HG03175 (cell line): ENCODE data around the gene GSTK1.
"Not testable (repeated sequence)": the region's sequence is repeated elsewhere in the genome, so short reads cannot be mapped to it uniquely, and the experiment has no call there.

ENCODE experiments used
- ATAC-seq: cut with Tn5 transposase; IDR thresholded peaks from one replicate; pipeline ENCODE4 v1.9.1; 2021; ENCODE audit warnings: mild to moderate bottlenecking, moderate library complexity; ENCODE audit not compliant: unreplicated experiment

The GSTK1 gene

DNA sequence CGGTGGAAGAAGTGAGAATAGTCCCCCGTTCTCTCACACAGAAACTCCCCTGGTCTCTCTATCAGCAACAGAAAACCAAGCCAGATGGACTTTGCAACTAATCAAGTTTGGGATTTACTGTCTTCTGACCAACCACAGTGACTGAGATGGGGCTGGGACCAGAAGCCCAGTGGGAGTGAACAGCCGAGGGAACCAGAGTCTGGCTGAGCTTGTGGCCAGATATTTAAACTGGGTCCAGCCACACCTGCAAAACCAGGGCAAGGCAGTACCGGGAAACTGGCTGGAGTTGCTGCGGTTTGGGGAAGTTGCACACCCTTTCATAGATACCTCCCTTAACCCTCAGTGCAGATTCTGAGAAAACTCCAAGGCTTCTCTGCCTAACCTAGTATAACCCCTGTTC, 6.0 kb downstream of the GSTK1 start:
- ATAC-seq, result no peak

DNA sequence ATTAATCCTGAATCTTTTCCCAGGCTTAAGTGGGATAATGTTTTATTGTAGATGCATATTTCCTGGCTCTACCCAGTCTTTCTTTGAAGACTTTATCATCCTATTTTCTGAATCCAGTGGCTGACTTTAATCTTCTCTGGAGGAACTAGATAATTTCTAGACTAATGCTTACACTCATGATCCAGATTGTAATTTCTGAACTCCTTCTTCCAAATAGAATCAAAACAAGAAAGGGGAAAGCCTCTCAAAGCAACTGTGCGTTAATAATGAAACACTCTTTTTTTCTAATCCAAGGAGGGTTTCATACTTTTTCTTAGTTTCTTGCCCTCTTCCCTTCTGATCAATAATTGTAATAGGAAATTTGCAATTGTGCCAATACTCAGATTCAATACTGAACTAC, 8.0 kb downstream of the GSTK1 start:
- no peak for ATAC-seq

DNA sequence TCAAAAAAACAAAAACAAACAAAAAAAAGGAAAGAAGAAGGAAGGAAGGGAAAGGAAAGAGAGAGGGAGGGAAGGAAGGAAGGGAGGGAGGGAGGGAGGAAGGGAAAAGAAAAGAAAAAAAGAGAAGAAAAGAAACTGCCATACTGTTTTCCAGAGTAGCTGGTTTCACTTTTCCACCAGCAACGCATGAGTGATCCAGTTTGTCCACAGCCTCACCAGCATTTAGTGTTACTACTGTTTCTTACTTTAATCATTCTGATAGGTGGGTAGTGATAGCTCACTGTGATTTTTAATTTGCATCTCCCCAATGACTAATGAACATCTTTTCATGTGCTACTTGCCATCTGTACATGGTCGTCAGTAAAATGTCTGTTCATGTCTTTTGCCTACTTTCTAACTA, 9.6 kb downstream of the GSTK1 start:
- ATAC-seq, result no peak

DNA sequence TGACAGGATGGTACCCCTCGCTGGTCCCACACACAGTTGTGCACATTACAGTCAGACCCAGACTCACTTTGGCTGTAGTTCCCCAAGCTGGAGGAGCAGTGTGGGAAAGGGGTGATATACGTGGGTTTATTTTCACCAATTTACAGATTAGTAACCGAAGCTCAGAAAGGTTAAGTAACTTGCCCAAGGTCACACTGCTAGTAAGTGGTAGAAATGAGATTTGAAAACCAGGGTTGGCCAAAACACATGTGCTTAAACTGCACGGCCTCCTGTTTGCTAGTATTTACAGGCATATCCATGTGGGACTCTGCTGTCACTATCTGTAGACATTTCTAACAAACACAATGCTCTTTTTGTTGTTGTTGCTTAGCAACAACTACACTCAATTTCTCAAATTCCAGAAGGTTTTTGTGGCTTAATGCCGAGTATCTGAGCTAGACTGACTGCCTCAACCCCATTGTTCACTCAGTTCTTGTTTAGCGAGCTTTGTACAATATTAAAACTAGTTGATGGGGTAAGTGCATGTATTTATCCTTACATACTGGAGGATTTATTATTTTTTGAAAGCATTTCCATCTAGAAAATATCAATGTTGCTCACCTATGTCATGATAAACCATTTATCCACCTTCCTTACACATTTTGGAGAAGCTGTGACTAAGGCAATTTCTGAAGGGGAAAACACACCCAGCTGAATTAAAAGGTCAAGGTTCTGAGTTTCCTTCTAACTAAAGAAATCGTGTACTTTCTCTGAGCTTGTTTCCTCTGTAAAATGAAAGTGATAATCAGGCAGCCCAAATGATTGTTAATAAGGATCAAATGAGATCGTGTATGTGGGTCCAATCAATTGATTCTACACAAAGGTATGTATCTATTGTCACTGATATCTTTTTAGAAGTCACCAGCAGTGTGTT, 16.2 kb downstream of the GSTK1 start:
- no peak for ATAC-seq

DNA sequence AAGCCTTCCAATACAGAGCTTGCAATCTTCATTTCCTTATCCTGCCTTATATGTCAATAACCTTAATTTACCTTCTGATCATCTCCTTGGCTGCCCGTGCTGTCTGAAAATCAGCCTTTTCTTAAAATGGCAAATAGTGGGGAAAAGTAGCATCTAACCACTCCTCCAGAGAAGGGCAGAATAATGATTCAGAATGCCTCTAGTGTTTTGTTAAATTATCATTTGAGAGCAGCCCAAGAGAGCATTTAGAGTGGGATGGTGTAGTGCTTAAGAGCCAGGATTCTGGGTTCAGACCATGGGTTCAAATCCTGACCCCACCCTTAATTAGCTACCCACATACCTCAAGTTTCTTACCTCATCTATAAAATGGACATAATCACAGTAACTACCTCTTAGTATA, 16.9 kb downstream of the GSTK1 start:
- ATAC-seq, result no peak

DNA sequence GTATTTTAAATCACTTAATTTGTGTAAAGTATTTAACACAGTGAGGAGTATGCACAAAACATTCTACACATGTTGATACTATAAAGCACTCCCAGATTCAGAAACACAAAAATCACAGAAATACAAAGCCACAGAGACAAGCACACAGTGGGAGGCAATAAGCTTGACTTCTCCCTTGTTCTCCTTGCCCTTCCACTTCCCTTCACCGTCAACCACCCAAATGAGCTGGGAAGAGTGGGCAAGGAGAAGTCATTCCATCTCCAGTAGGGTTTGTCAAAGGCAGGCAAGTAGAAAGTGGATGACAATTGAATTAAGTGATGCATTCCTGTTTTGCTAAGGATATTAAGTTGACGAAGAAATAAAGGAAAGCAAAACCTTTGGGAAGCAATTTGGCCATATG, 17.3 kb downstream of the GSTK1 start:
- ATAC-seq, result no peak

DNA sequence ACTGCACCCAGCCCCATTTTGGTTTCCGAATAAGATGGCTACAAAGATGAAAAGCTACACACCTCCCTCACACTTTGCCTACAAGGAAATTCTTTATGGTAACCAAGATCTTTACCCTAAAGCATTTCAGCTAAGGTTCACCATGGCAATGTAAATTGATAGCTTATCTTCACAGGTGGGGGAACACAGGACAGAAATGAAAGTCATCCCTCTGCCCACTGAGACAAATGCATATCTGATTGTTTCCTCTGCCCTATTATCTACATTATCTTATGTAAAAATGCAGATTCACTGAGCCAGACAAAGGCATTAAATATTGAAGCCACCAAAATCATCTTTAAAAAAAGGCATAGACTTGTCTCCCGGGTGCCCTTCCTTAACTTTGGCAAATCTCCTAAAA, 18.3 kb downstream of the GSTK1 start:
- no peak for ATAC-seq

DNA sequence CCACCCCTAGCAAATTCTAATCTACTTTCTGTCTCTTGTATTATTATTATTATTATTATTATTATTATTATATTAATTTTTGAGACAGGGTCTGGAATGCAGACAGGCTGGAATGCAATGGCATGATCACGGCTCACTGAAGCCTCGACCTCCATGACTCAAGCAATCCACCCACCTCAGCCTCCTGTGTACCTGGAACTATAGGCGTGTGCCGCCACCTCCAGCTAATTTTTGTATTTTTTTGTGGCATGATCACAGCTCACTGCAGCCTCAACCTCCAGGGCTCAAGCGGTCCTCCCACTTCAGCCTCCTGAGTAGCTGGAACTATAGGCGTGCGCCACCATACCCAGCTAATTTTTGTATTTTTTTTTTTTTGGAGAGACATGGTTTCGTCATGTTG, 18.9 kb downstream of the GSTK1 start:
- no peak for ATAC-seq

DNA sequence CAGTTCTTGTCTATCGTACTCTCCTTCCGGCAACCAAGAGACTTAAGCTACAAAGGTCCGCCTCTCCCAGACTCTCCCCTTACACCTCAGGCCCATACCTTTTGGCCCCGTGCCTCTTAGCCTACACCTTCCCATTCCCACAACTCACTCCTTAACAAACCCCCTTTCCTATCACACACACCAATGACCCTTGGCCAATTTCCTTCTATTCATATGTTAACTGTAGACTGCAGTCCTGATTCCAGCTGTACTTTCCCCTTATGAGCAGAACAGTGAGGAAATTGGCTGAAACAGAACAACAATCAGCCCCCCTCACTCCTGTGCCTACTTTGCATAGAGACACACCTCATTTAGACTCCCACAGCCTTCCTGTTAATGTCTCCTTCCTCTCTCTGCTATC, 20.1 kb downstream of the GSTK1 start:
- no peak for ATAC-seq

DNA sequence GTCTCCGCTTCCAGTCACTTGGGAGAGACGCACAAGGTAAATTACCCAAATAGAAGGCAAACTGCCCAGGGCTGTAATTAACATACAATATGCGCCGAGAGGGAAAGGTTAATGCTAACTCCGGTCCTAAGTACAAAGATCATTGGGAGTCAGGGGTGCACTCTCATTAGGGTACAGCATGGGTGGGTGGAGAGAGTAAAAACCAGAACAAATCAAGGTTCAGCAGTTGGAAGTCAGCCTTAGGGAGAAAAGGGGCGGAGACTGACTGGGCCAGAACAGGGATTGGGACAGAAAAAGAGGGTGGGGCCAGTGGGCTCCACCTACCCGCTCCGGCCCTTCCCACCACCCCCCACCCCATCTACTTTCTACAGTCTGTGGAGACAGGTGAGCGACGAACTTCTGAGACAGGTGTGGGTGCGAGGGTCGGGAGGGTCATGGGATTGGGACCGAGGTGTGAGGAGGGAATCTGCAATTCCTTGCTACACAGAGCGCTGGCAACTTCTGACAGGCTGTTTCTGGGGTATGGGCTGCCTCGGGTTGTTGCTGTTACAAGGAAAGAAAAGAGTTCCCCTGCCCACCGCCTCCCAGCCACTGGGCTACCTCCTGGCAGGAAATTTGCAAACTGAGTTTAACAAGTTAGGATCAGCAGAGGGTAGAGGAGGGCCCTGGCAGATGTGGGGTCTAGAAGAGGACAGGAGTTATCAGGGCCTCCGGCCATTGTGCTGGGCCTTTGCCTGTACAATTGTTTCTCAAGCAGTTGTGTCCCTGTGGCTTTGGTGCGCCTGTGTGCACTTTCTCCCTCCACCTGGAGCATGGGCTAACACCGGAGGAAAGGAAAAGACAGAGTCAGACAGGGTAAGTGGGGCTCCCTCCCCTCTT, 21.6 kb downstream of the GSTK1 start, which contains the start of gene TMEM139:
TSS of gene TMEM139 (plus strand) at position 368 of the 879 bp plus-strand sequence. CDS start 1,000 bp downstream, outside the sequence.
- ATAC-seq, result no peak

DNA sequence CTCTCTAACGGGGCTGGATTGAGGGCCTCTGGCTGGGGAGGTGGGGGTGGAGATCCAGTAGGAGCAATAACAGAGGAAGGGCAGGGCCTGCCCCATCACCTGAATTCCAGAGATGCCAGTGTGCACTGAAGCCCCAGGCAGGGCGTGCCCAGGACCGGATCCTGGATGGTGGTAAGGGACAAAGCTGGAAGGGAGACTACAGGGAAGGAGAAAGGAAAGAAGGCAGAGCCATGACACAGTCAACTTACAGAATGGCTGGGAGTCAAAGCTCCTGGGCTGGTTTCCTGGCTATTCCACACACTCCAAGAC, 22.2 kb downstream of the GSTK1 start:
- ATAC-seq, result no peak

DNA sequence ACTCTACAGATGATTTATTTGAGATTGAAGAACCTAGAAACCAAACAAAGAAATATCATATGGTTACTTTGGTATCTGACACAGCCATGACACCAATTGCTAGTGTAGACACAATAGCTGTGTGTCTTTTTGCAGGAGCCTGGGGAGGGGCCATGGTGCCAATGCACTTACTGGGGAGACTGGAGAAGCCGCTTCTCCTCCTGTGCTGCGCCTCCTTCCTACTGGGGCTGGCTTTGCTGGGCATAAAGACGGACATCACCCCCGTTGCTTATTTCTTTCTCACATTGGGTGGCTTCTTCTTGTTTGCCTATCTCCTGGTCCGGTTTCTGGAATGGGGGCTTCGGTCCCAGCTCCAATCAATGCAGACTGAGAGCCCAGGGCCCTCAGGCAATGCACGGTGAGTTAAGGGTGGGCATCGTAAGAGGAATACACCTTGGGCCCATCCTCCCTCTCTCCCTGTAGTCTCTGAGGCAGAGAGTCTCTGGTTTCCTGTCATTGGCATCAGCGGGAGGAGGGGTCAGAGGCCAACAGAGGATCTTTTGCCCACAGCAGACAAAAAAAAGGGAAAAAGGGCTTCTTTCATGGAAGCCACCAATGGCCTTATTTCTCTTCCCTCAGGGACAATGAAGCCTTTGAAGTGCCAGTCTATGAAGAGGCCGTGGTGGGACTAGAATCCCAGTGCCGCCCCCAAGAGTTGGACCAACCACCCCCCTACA, 22.7 kb downstream of the GSTK1 start:
- ATAC-seq, result no peak

DNA sequence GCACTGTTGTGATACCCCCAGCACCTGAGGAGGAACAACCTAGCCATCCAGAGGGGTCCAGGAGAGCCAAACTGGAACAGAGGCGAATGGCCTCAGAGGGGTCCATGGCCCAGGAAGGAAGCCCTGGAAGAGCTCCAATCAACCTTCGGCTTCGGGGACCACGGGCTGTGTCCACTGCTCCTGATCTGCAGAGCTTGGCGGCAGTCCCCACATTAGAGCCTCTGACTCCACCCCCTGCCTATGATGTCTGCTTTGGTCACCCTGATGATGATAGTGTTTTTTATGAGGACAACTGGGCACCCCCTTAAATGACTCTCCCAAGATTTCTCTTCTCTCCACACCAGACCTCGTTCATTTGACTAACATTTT, 23.3 kb downstream of the GSTK1 start:
- no peak for ATAC-seq

DNA sequence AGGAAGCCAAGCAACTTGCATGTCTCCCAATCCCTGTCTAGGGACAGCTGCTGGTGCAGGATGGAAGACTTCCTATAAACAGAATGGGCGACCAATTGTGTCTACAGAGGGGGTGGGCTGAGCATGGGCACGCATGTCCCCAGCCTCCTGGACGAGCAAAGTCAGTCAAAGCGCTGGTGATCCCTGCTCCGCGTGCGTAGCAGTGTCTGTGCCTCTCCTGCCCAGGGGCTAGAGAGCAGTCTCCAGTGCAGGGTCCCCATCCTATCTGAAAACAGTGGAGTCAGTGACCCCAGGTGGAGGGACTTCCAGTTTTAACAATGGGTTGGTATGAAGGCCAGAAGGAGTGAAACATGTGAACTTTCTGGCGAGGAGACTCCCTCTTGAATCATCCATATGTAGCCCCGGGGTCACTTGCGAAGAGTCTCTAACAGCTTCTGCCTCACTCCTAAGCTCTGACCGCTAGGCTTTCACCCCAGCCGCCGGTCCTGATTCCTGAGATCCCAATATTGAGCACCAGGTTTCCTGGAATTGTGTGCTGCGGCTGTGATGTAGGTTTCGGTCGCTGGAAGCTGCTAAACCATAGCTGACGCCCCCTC, 24.2 kb downstream of the GSTK1 start:
- ATAC-seq, result no peak

DNA sequence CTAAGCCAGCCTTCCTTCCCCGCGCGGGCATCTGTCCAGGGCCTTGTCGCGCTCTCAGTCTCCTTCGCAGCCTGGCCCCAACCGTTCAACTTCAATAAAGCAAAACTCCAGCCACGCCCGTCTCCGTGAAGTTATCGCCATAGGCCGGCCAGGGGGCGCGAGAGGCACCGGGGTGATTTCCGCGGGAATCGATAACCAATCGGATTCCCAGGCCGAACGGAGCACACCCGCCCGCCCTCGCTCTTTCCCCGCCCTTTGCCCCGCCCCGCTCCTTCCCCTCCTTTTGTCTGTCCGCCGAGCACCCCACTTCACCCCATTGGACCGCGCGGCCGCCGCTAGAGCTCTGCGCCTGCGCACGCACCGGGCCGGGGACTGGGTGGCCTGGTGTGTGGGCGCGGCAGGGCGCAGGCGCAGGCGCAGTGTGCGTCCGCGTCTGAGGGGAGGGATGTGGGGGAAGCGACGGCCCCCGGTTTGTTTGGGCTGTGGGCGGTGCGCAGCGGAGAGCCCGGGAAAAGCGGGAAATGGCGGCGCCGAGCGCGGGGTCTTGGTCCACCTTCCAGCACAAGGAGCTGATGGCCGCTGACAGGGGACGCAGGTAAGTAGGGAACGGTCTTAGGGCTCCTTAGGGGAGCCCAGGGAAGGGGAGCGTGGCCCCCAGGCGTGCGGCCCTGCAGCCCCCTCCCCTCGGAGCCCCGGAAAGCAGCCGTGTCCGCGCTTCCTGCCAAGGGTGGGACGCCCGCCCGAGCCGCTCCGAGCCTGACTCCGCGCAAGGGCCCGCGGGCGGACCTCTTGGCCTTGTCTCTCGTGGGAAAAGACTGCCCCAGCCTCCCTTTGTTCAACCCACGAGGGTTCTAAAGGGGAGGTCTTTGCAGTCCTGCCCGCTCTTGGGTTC, 24.9 kb downstream of the GSTK1 start, which contains the start of gene CASP2:
TSS of gene CASP2 (plus strand) at position 417 of the 892 bp plus-strand sequence. CDS start at position 522, 105 bp downstream.
- peak; percentile 91 for ATAC-seq

DNA sequence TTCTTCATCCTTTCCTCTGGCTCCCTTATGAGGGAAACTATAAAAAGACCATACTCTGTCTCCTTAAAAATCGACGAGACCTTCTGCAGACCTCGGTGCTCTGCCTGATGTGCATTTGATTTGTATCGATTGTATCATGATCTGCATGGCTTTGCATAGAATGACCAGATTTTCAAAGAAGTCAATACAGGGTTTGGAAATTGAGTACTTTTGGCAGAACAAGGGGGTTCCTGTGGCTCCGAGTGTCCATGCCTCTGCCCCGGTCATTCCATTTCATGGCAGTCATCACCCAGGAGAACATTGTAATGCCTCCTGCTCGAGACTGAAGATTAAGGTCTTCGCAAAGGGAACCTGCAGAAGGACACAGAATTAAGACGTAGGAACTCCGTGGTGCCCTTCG, 25.6 kb downstream of the GSTK1 start:
- ATAC-seq, result no peak

DNA sequence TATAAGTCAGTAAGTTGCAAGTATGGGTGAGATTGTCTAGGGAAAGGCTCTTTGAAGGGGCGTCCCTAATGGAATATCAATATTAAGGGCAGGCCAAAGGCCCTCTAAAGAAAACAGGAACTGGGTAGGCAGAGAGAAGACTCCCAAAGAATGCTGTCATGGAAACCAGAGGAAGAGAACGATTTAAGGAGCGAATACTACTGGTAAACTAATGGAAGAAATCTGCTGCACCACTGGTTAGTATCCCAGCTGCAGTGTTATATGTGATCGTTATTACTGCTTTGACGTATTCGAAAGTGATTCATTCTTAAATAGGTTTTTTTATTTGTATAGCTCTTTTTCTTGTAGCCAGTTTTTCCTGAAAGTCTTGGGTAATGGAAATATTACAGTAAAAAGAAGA, 26.2 kb downstream of the GSTK1 start:
- no peak for ATAC-seq

DNA sequence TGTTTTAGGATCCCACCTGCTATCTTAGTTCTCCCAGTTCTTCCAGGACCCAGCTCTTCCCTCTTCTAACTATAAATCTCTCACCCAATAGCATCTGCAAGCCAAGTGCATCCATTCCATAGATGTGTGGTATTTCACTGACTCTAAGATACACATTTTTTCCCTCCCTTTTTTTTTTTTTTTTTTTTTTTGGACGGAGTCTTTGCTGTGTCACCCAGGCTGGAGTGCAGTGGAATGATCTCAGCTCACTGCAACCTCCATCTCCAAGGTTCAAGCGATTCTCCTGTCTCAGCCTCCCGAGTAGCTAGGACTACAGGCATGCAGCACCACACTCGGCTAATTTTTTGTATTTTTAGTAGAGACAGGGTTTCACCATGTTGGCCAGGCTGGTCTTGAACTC, 26.6 kb downstream of the GSTK1 start:
- ATAC-seq, result not testable (repeated sequence)

DNA sequence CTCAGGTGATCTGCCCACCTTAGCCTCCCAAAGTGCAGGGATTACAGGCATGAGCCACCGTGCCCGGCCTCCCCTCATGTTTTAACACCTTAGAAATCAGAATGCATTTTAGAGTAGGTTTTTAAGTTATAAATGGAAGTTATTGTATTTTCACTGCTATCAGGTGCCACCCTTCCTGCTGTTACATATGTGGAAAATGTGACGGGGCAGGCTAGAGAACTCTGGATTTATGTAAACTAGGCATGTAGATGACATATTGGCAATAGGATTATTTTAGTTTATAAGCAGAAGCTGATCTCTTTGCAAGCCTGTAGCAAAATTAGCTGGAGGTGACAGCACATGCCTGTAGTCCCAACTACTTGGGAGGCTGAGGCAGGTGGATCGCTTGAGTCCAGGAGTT, 27.1 kb downstream of the GSTK1 start:
- no peak for ATAC-seq

DNA sequence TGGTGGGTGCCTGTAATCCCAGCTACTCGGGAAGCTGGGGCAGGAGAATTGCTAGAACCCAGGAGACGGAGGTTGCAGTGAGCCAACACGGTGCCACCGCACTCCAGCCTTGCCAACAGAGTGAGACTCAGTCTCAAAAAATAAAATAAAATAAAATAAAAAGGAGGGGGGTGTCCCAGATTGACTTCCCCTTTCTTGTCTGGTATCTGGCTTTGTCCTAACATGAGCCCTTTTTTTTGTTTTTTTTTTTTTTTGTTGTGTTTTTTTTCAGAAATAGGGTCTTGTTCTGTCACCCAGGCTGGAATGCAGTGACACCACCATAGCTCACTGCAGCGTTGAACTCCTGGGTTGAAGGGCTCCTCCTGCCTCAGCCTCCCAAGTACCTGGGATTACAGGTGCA, 29.6 kb downstream of the GSTK1 start:
- no peak for ATAC-seq
